ENCODE data around the gene ITPRIPL1. TPM values are rescaled to one million over a fixed set of nuclear protein-coding genes. Genes with fewer than 3 reads are reported as not detected.

ITPRIPL1 gene
- polyA plus RNA-seq, 1 donor (not counting 4 experiments of a cell fraction or from before 2014, with no cell fraction given): 0.58 TPM

GRCh38 chr2:96341641-96342040 lies 16.5 kb downstream of the ITPRIPL1 start:
- Histone ChIP-seq H3K4me2 (ENCODE audit: control insufficient read depth, extremely low read depth, insufficient read depth, low read depth, low read length) (no peak overlapping the region), H3K4me3 (ENCODE audit: control insufficient read depth in 2 of 3, extremely low read depth in 1 of 3, insufficient read depth in 2 of 3, low read depth in 1 of 3, low read length in 3 of 3) (no peak overlapping the region), H3K27ac (ENCODE audit: control insufficient read depth, insufficient read depth, low read length) (no peak overlapping the region), H3K4me1 (ENCODE audit: control insufficient read depth, extremely low read depth, insufficient read depth, low read length) (peaks cover 5% of the 10 kb centered on the region), H3K79me2 (ENCODE audit: control insufficient read depth, insufficient read depth, low read length) (peaks cover 43% of the 10 kb centered on the region), H3K27me3 (ENCODE audit: control insufficient read depth, extremely low read depth, insufficient read depth, low read length) (no peaks in the 10 kb centered on the region), H3K36me3 (ENCODE audit: control insufficient read depth in 2 of 2, extremely low read depth in 1 of 2, insufficient read depth in 2 of 2, low read length in 2 of 2) (peaks cover 0 to 25% of the 10 kb centered on the region in 2 experiments), H2AFZ (ENCODE audit: control insufficient read depth, low read length) (no peak overlapping the region), H4K20me1 (ENCODE audit: control insufficient read depth, extremely low read depth, insufficient read depth, low read length) (no peaks in the 10 kb centered on the region), H3K9me1 (ENCODE audit: control insufficient read depth, extremely low read depth, insufficient read depth, low read length) (no peaks in the 10 kb centered on the region), H3K9ac (ENCODE audit: control insufficient read depth, extremely low read depth, insufficient read depth, low read length) (no peak overlapping the region), H3K9me3 (ENCODE audit: control insufficient read depth, low read depth, low read length) (no peaks in the 10 kb centered on the region)
- DNase-seq (ENCODE audit: low read depth, low spot score): no peak
- dilution Hi-C loops (cut with MboI; ENCODE audit: extremely low pct_ligation_motif_present, low sequenced_read_pairs): no loop called here
- TF ChIP-seq CTCF (optimal IDR thresholded peaks at IDR 0.05 in 1 of 3, IDR thresholded peaks at IDR 0.05 in 1 of 3, conservative IDR thresholded peaks at IDR 0.05 in 1 of 3; ENCODE audit: extremely low read depth in 1 of 3, insufficient read depth in 2 of 3, low read length in 3 of 3): no peak
- TF ChIP-seq EZH2 (IDR thresholded peaks at IDR 0.05; ENCODE audit: low read length): no peak
- FAIRE-seq: no peak

- dilution Hi-C loops (cut with MboI; ENCODE audit: extremely low pct_ligation_motif_present, low sequenced_read_pairs): no loop called here
- H3K27me3 ChIP-seq (ENCODE audit: control insufficient read depth, extremely low read depth, insufficient read depth, low read length): no peaks in the 10 kb centered on the region
- DNase-seq (ENCODE audit: low read depth, low spot score) (no peak), FAIRE-seq (no peak)
- H3K27ac ChIP-seq (ENCODE audit: control insufficient read depth, insufficient read depth, low read length): peak overlapping the region; percentile 6
- no peak overlapping the region for H3K4me2 ChIP-seq (ENCODE audit: control insufficient read depth, extremely low read depth, insufficient read depth, low read depth, low read length)
- H3K4me3 ChIP-seq (ENCODE audit: control insufficient read depth in 2 of 3, extremely low read depth in 1 of 3, insufficient read depth in 2 of 3, low read depth in 1 of 3, low read length in 3 of 3): no peak overlapping the region
- H2AFZ ChIP-seq (ENCODE audit: control insufficient read depth, low read length): no peak overlapping the region
- no peaks in the 10 kb centered on the region for H3K9me1 ChIP-seq (ENCODE audit: control insufficient read depth, extremely low read depth, insufficient read depth, low read length)
- peaks cover under 1% of the 10 kb centered on the region for H3K4me1 ChIP-seq (ENCODE audit: control insufficient read depth, extremely low read depth, insufficient read depth, low read length)
- peaks cover 39% of the 10 kb centered on the region for H3K79me2 ChIP-seq (ENCODE audit: control insufficient read depth, insufficient read depth, low read length)
- TF ChIP-seq EZH2 (IDR thresholded peaks at IDR 0.05; ENCODE audit: low read length): no peak
- no peak for TF ChIP-seq CTCF (optimal IDR thresholded peaks at IDR 0.05 in 1 of 3, IDR thresholded peaks at IDR 0.05 in 1 of 3, conservative IDR thresholded peaks at IDR 0.05 in 1 of 3; ENCODE audit: extremely low read depth in 1 of 3, insufficient read depth in 2 of 3, low read length in 3 of 3)
- H3K36me3 ChIP-seq (ENCODE audit: control insufficient read depth in 2 of 2, extremely low read depth in 1 of 2, insufficient read depth in 2 of 2, low read length in 2 of 2): peaks cover 0 to 25% of the 10 kb centered on the region in 2 experiments
- H3K9me3 ChIP-seq (ENCODE audit: control insufficient read depth, low read depth, low read length): no peaks in the 10 kb centered on the region
- H4K20me1 ChIP-seq (ENCODE audit: control insufficient read depth, extremely low read depth, insufficient read depth, low read length): no peaks in the 10 kb centered on the region
- no peak overlapping the region for H3K9ac ChIP-seq (ENCODE audit: control insufficient read depth, extremely low read depth, insufficient read depth, low read length)
Measured at GRCh38 chr2:96342085-96342484, 17.0 kb downstream of the ITPRIPL1 start.
